ENCODE measurements around the gene SMIM38. TPM values are rescaled to one million over a fixed set of nuclear protein-coding genes. Genes with fewer than 3 reads are reported as not detected.

The SMIM38 gene
- total RNA-seq, 1 experiment from 2014 or later = 0.09 TPM

DNA sequence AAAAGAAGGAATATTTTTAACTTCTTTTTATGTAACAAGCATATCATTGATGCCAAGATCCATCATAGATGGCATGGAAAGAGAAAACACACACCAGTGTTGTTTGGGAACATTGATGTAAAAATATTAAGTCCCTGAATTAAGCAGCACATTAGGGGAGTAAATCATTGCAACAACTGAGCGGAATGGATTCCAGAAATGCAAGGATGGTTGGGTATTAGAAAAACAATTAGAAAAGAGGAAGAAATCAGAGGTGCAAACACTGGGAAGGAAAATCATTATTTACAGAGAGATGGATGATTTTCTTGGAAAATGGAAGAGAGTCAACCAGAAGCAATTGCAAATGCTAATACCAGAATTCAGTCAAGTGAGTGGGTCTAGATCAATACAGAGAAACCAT, 8.1 kb downstream of the SMIM38 start:
- DNase-seq = no peak
- WGBS (ENCODE audit: extremely low coverage, insufficient read length, low lambda C conversion rate) = no CpG with 5 or more reads among the region's 1 CpG
- H3K4me3 Mint-ChIP-seq = no peak overlapping the region

More for the DNA sequence above, 8.1 kb downstream of the SMIM38 start:
- no peak overlapping the region for H3K27ac Mint-ChIP-seq
- Histone ChIP-seq H3K79me1 (ENCODE audit: insufficient read depth, low read depth, low read length, poor library complexity, severe bottlenecking) (no peaks in the 10 kb centered on the region), H3K56ac (ENCODE audit: insufficient read length, low read depth, low read length) (no peak overlapping the region), H4K91ac (ENCODE audit: insufficient read length, low read depth, low read length) (no peak overlapping the region), H3K4me1 (ENCODE audit: insufficient read depth, low read length) (no peaks in the 10 kb centered on the region), H2BK15ac (ENCODE audit: low read depth, low read length) (no peak overlapping the region), H2BK20ac (ENCODE audit: low read depth, low read length, poor library complexity, severe bottlenecking) (no peak overlapping the region), H3T11ph (ENCODE audit: low read length) (no peak overlapping the region), H2BK12ac (ENCODE audit: insufficient read length, low read depth, low read length) (no peak overlapping the region), H2BK120ac (ENCODE audit: low read depth, low read length, poor library complexity, severe bottlenecking) (no peak overlapping the region), H3K27me3 (ENCODE audit: insufficient read depth, low read length) (no peaks in the 10 kb centered on the region), H3K9ac (ENCODE audit: extremely low read depth, insufficient read length, low read length) (no peak overlapping the region), H3K4me2 (ENCODE audit: insufficient read depth, insufficient read length, low read length) (no peak overlapping the region), H2BK5ac (ENCODE audit: insufficient read length, low read length) (no peak overlapping the region), H3K18ac (ENCODE audit: insufficient read length, low read depth, low read length) (no peak overlapping the region), H4K8ac (replicated peaks; ENCODE audit: insufficient read length, low read depth, low read length) (no peak overlapping the region), H4K5ac (ENCODE audit: insufficient read length, low read depth, low read length) (no peak overlapping the region), H3K4ac (ENCODE audit: low read depth, low read length) (no peak overlapping the region), H3K14ac (ENCODE audit: insufficient read depth, low read length) (no peak overlapping the region), H2AK5ac (ENCODE audit: insufficient read length, low read length) (no peak overlapping the region), H2AFZ (ENCODE audit: low read length) (no peak overlapping the region), H3K9me3 (ENCODE audit: control insufficient read depth, low read depth, low read length) (no peaks in the 10 kb centered on the region), H3K79me2 (ENCODE audit: insufficient read depth, low read length) (no peaks in the 10 kb centered on the region), H3K23ac (ENCODE audit: insufficient read length, low read depth, low read length) (no peak overlapping the region), H3K23me2 (ENCODE audit: insufficient read length, low read depth, low read length, poor library complexity, severe bottlenecking) (no peaks in the 10 kb centered on the region), H4K20me1 (ENCODE audit: control insufficient read depth, insufficient read depth, insufficient read length) (no peaks in the 10 kb centered on the region), H3K27ac (ENCODE audit: insufficient read length, low read depth, low read length) (no peak overlapping the region)
- peaks cover 9 to 10% of the 10 kb centered on the region in 2 experiments; a peak in 4 of 5 replicates for H3K9me3 Mint-ChIP-seq
- peaks cover 24% of the 10 kb centered on the region for H3K27me3 Mint-ChIP-seq (ENCODE audit: low read depth)
- H3K36me3 Mint-ChIP-seq (ENCODE audit: insufficient read depth in 1 of 3, low read depth in 3 of 3) = peaks cover 0 to 4% (median 0%) of the 10 kb centered on the region in 3 experiments; a peak in 3 of 7 replicates
- peaks cover 5 to 9% of the 10 kb centered on the region in 2 experiments; a peak in 3 of 4 replicates for H3K4me1 Mint-ChIP-seq
- TF ChIP-seq CTCF (conservative IDR thresholded peaks at IDR 0.05) = no peak

Measured in H9 (cell line).